HG03060 (cell line): Measurements from ENCODE around the gene ADAMTS9.

Experiments used
- ATAC-seq: cut with Tn5 transposase; IDR thresholded peaks from one replicate; pipeline ENCODE4 v1.9.1; 2021; ENCODE audit warnings: low read depth, moderate number of reproducible peaks; ENCODE audit not compliant: unreplicated experiment

The ADAMTS9 gene

GRCh38 chr3:64687086-64687780 is 567 bp downstream of the ADAMTS9 start:
- ATAC-seq = no peak

GRCh38 chr3:64686446-64686908 is 1.3 kb downstream of the ADAMTS9 start:
- no peak for ATAC-seq

GRCh38 chr3:64685800-64686445 is 1.9 kb downstream of the ADAMTS9 start:
- ATAC-seq = no peak

- no peak for ATAC-seq
Measured at GRCh38 chr3:64685331-64685799, 2.4 kb downstream of the ADAMTS9 start.

- ATAC-seq = no peak
Measured at GRCh38 chr3:64684715-64685261, 3.0 kb downstream of the ADAMTS9 start.

GRCh38 chr3:64681827-64682226 is 6.0 kb downstream of the ADAMTS9 start:
- no peak for ATAC-seq

GRCh38 chr3:64681015-64681414 is 6.8 kb downstream of the ADAMTS9 start:
- ATAC-seq = no peak

GRCh38 chr3:64680334-64680733 is 7.5 kb downstream of the ADAMTS9 start:
- no peak for ATAC-seq

- no peak for ATAC-seq
Measured at GRCh38 chr3:64677961-64678716, 9.7 kb downstream of the ADAMTS9 start.

GRCh38 chr3:64676831-64677230 is 11.0 kb downstream of the ADAMTS9 start:
- ATAC-seq = no peak

GRCh38 chr3:64675687-64676247 is 12.0 kb downstream of the ADAMTS9 start:
- ATAC-seq = no peak

GRCh38 chr3:64674591-64675076 is 13.2 kb downstream of the ADAMTS9 start:
- no peak for ATAC-seq

- no peak for ATAC-seq
Measured at GRCh38 chr3:64673159-64673715, 14.6 kb downstream of the ADAMTS9 start.

GRCh38 chr3:64668582-64669510 is 19.0 kb downstream of the ADAMTS9 start:
- no peak for ATAC-seq

- ATAC-seq = no peak
Measured at GRCh38 chr3:64667887-64668581, 19.8 kb downstream of the ADAMTS9 start.

- ATAC-seq = no peak
Measured at GRCh38 chr3:64667138-64667537, 20.7 kb downstream of the ADAMTS9 start.

GRCh38 chr3:64666171-64666588 is 21.6 kb downstream of the ADAMTS9 start:
- ATAC-seq = no peak

GRCh38 chr3:64664397-64664796 is 23.4 kb downstream of the ADAMTS9 start:
- ATAC-seq = no peak

- no peak for ATAC-seq
Measured at GRCh38 chr3:64659617-64659978, 28.2 kb downstream of the ADAMTS9 start.
